Measurements from ENCODE around the gene EPHA5.

The EPHA5 gene

GRCh38 chr4:65407483-65407882 lies 262.8 kb downstream of the EPHA5 start:
- H3K9me3 ChIP-seq (ENCODE audit: control insufficient read depth, low read depth, low read length), result no peaks in the 10 kb centered on the region
- H3K4me1 ChIP-seq (ENCODE audit: control insufficient read depth, low read depth, low read length), result no peaks in the 10 kb centered on the region
- no peak overlapping the region for H3K4me3 ChIP-seq (ENCODE audit: low read length)
- no peaks in the 10 kb centered on the region for H3K36me3 ChIP-seq (ENCODE audit: control insufficient read depth, low read depth, low read length)
- no peak overlapping the region for H3K9ac ChIP-seq (ENCODE audit: low read length)
- no peaks in the 10 kb centered on the region for H3K27me3 ChIP-seq (ENCODE audit: control insufficient read depth, insufficient read depth, low read length)
- H3K27ac ChIP-seq (ENCODE audit: low read length), result no peak overlapping the region

- no peaks in the 10 kb centered on the region for H3K9me3 ChIP-seq (ENCODE audit: control insufficient read depth, low read depth, low read length)
- H3K36me3 ChIP-seq (ENCODE audit: control insufficient read depth, low read depth, low read length), result no peaks in the 10 kb centered on the region
- no peak overlapping the region for H3K27ac ChIP-seq (ENCODE audit: low read length)
- no peaks in the 10 kb centered on the region for H3K27me3 ChIP-seq (ENCODE audit: control insufficient read depth, insufficient read depth, low read length)
- no peaks in the 10 kb centered on the region for H3K4me1 ChIP-seq (ENCODE audit: control insufficient read depth, low read depth, low read length)
- no peak overlapping the region for H3K9ac ChIP-seq (ENCODE audit: low read length)
- no peak overlapping the region for H3K4me3 ChIP-seq (ENCODE audit: low read length)
Measured at GRCh38 chr4:65401083-65401482, 269.2 kb downstream of the EPHA5 start.

GRCh38 chr4:65399084-65399483 lies 271.2 kb downstream of the EPHA5 start:
- Histone ChIP-seq H3K27me3 (ENCODE audit: control insufficient read depth, insufficient read depth, low read length) (no peaks in the 10 kb centered on the region), H3K36me3 (ENCODE audit: control insufficient read depth, low read depth, low read length) (no peaks in the 10 kb centered on the region), H3K4me1 (ENCODE audit: control insufficient read depth, low read depth, low read length) (no peaks in the 10 kb centered on the region), H3K27ac (ENCODE audit: low read length) (no peak overlapping the region), H3K4me3 (ENCODE audit: low read length) (no peak overlapping the region), H3K9ac (ENCODE audit: low read length) (no peak overlapping the region), H3K9me3 (ENCODE audit: control insufficient read depth, low read depth, low read length) (no peaks in the 10 kb centered on the region)

- no peak overlapping the region for H3K27ac ChIP-seq (ENCODE audit: low read length)
- H3K9me3 ChIP-seq (ENCODE audit: control insufficient read depth, low read depth, low read length), result no peaks in the 10 kb centered on the region
- H3K4me1 ChIP-seq (ENCODE audit: control insufficient read depth, low read depth, low read length), result no peaks in the 10 kb centered on the region
- no peaks in the 10 kb centered on the region for H3K36me3 ChIP-seq (ENCODE audit: control insufficient read depth, low read depth, low read length)
- no peaks in the 10 kb centered on the region for H3K27me3 ChIP-seq (ENCODE audit: control insufficient read depth, insufficient read depth, low read length)
- H3K4me3 ChIP-seq (ENCODE audit: low read length), result no peak overlapping the region
- no peak overlapping the region for H3K9ac ChIP-seq (ENCODE audit: low read length)
Measured at GRCh38 chr4:65393078-65393477, 277.2 kb downstream of the EPHA5 start.

- H3K27me3 ChIP-seq (ENCODE audit: control insufficient read depth, insufficient read depth, low read length), result no peaks in the 10 kb centered on the region
- no peak overlapping the region for H3K27ac ChIP-seq (ENCODE audit: low read length)
- H3K36me3 ChIP-seq (ENCODE audit: control insufficient read depth, low read depth, low read length), result no peaks in the 10 kb centered on the region
- no peaks in the 10 kb centered on the region for H3K9me3 ChIP-seq (ENCODE audit: control insufficient read depth, low read depth, low read length)
- no peak overlapping the region for H3K4me3 ChIP-seq (ENCODE audit: low read length)
- H3K9ac ChIP-seq (ENCODE audit: low read length), result no peak overlapping the region
- no peaks in the 10 kb centered on the region for H3K4me1 ChIP-seq (ENCODE audit: control insufficient read depth, low read depth, low read length)
Measured at GRCh38 chr4:65392488-65392887, 277.8 kb downstream of the EPHA5 start.

- Histone ChIP-seq H3K4me1 (ENCODE audit: control insufficient read depth, low read depth, low read length) (no peaks in the 10 kb centered on the region), H3K36me3 (ENCODE audit: control insufficient read depth, low read depth, low read length) (no peaks in the 10 kb centered on the region), H3K4me3 (ENCODE audit: low read length) (no peak overlapping the region), H3K9me3 (ENCODE audit: control insufficient read depth, low read depth, low read length) (no peaks in the 10 kb centered on the region), H3K27ac (ENCODE audit: low read length) (no peak overlapping the region), H3K27me3 (ENCODE audit: control insufficient read depth, insufficient read depth, low read length) (no peaks in the 10 kb centered on the region), H3K9ac (ENCODE audit: low read length) (no peak overlapping the region)
Measured at GRCh38 chr4:65391814-65392213, 278.5 kb downstream of the EPHA5 start.

- H3K36me3 ChIP-seq (ENCODE audit: control insufficient read depth, low read depth, low read length), result no peaks in the 10 kb centered on the region
- no peaks in the 10 kb centered on the region for H3K9me3 ChIP-seq (ENCODE audit: control insufficient read depth, low read depth, low read length)
- H3K4me1 ChIP-seq (ENCODE audit: control insufficient read depth, low read depth, low read length), result no peaks in the 10 kb centered on the region
- H3K27ac ChIP-seq (ENCODE audit: low read length), result no peak overlapping the region
- H3K4me3 ChIP-seq (ENCODE audit: low read length), result no peak overlapping the region
- no peak overlapping the region for H3K9ac ChIP-seq (ENCODE audit: low read length)
- no peaks in the 10 kb centered on the region for H3K27me3 ChIP-seq (ENCODE audit: control insufficient read depth, insufficient read depth, low read length)
Measured at GRCh38 chr4:65391382-65391781, 278.9 kb downstream of the EPHA5 start.

- Histone ChIP-seq H3K4me1 (ENCODE audit: control insufficient read depth, low read depth, low read length) (peaks cover 7% of the 10 kb centered on the region), H3K4me3 (ENCODE audit: low read length) (no peak overlapping the region)
Measured at GRCh38 chr4:65386927-65387326, 283.4 kb downstream of the EPHA5 start.

GRCh38 chr4:65383589-65384305 lies 286.5 kb downstream of the EPHA5 start:
- Histone ChIP-seq H3K4me3 (ENCODE audit: low read length) (no peak overlapping the region), H3K27me3 (ENCODE audit: control insufficient read depth, insufficient read depth, low read length) (no peaks in the 10 kb centered on the region), H3K36me3 (ENCODE audit: control insufficient read depth, low read depth, low read length) (no peaks in the 10 kb centered on the region), H3K9ac (ENCODE audit: low read length) (no peak overlapping the region), H3K9me3 (ENCODE audit: control insufficient read depth, low read depth, low read length) (no peaks in the 10 kb centered on the region), H3K4me1 (ENCODE audit: control insufficient read depth, low read depth, low read length) (peaks cover 11% of the 10 kb centered on the region), H3K27ac (ENCODE audit: low read length) (no peak overlapping the region)

More at GRCh38 chr4:65386927-65387326, 283.4 kb downstream of the EPHA5 start:
- Histone ChIP-seq H3K27me3 (ENCODE audit: control insufficient read depth, insufficient read depth, low read length) (no peaks in the 10 kb centered on the region), H3K27ac (ENCODE audit: low read length) (no peak overlapping the region), H3K9ac (ENCODE audit: low read length) (no peak overlapping the region), H3K36me3 (ENCODE audit: control insufficient read depth, low read depth, low read length) (no peaks in the 10 kb centered on the region), H3K9me3 (ENCODE audit: control insufficient read depth, low read depth, low read length) (no peaks in the 10 kb centered on the region)

GRCh38 chr4:65381648-65382047 lies 288.6 kb downstream of the EPHA5 start:
- Histone ChIP-seq H3K27me3 (ENCODE audit: control insufficient read depth, insufficient read depth, low read length) (no peaks in the 10 kb centered on the region), H3K9me3 (ENCODE audit: control insufficient read depth, low read depth, low read length) (no peaks in the 10 kb centered on the region), H3K9ac (ENCODE audit: low read length) (no peak overlapping the region), H3K4me3 (ENCODE audit: low read length) (no peak overlapping the region), H3K36me3 (ENCODE audit: control insufficient read depth, low read depth, low read length) (no peaks in the 10 kb centered on the region), H3K27ac (ENCODE audit: low read length) (no peak overlapping the region), H3K4me1 (ENCODE audit: control insufficient read depth, low read depth, low read length) (peaks cover 11% of the 10 kb centered on the region)

- Histone ChIP-seq H3K27me3 (ENCODE audit: control insufficient read depth, insufficient read depth, low read length) (no peaks in the 10 kb centered on the region), H3K4me1 (ENCODE audit: control insufficient read depth, low read depth, low read length) (no peaks in the 10 kb centered on the region), H3K9ac (ENCODE audit: low read length) (no peak overlapping the region), H3K4me3 (ENCODE audit: low read length) (no peak overlapping the region), H3K27ac (ENCODE audit: low read length) (no peak overlapping the region), H3K9me3 (ENCODE audit: control insufficient read depth, low read depth, low read length) (no peaks in the 10 kb centered on the region), H3K36me3 (ENCODE audit: control insufficient read depth, low read depth, low read length) (no peaks in the 10 kb centered on the region)
Measured at GRCh38 chr4:65370709-65371108, 299.6 kb downstream of the EPHA5 start.

- H3K36me3 ChIP-seq (ENCODE audit: control insufficient read depth, low read depth, low read length), result no peaks in the 10 kb centered on the region
- H3K9ac ChIP-seq (ENCODE audit: low read length), result no peak overlapping the region
- no peaks in the 10 kb centered on the region for H3K9me3 ChIP-seq (ENCODE audit: control insufficient read depth, low read depth, low read length)
- no peaks in the 10 kb centered on the region for H3K4me1 ChIP-seq (ENCODE audit: control insufficient read depth, low read depth, low read length)
- H3K4me3 ChIP-seq (ENCODE audit: low read length), result no peak overlapping the region
- no peak overlapping the region for H3K27ac ChIP-seq (ENCODE audit: low read length)
- H3K27me3 ChIP-seq (ENCODE audit: control insufficient read depth, insufficient read depth, low read length), result no peaks in the 10 kb centered on the region
Measured at GRCh38 chr4:65367306-65367705, 303.0 kb downstream of the EPHA5 start.

Data from iPS-18a (cell line).